Left ventricle myocardium inferior (tissue), 1 donor: Measurements from ENCODE around the gene S100G. TPM values are rescaled to one million over a fixed set of nuclear protein-coding genes. Genes with fewer than 3 reads are reported as not detected.

ENCODE experiments used
- DNase-seq: peaks from one replicate; pipeline ENCODE4 v3.0.0-alpha.2; 2020
- H3K27ac ChIP-seq: fragments of 200-600 bp; replicated peaks from 2 replicates; pipeline ENCODE4 v1.8.0; 2021
- H3K27me3 ChIP-seq: fragments of 200-600 bp; 2 replicates; pipeline ENCODE4 v1.8.0; 2021; ENCODE audit warnings: low read depth
- H3K36me3 ChIP-seq: fragments of 200-600 bp; 2 replicates; pipeline ENCODE4 v1.8.0; 2021
- H3K4me1 ChIP-seq: fragments of 200-600 bp; 2 replicates; pipeline ENCODE4 v1.8.0; 2021
- H3K4me3 ChIP-seq: fragments of 200-600 bp; 2 replicates; pipeline ENCODE4 v1.8.0; 2021; ENCODE audit warnings: mild to moderate bottlenecking, moderate library complexity
- H3K9me3 ChIP-seq: fragments of 200-600 bp; replicated peaks from 2 replicates; pipeline ENCODE4 v1.8.0; 2021
- CTCF ChIP-seq: fragments of 200-600 bp; IDR thresholded peaks from 2 replicates; pipeline ENCODE4 v1.8.0; 2021; ENCODE audit warnings: antibody characterized with exemption, mild to moderate bottlenecking, borderline replicate concordance
- intact Hi-C: fragments of 100-400 bp; cut with micrococcal nuclease; formaldehyde crosslinking; loops from one replicate; pipeline ENCODE4 v1.11.0; 2022
- total RNA-seq: library from RNA; stranded (reverse); fragmentation: NEBNext Ultra II Directional; extraction: Animal tissue kit (Norgen Biotek cat#: 25700); gene quantifications from one replicate; pipeline ENCODE4 v1.2.1, GENCODE V29; 2021
- donor health status: DM: no; HTN: yes; CAD: no; lungs with severe emphysema.

The S100G gene
- total RNA-seq, 1 donor from 2014 or later = not detected

GRCh38 chrX:16661495-16661894 is 11.5 kb downstream of the S100G start:
- intact Hi-C loops = no loop called here
- Histone ChIP-seq H3K9me3 (no peaks in the 10 kb centered on the region), H3K27me3 (no peaks in the 10 kb centered on the region), H3K36me3 (no peaks in the 10 kb centered on the region), H3K4me1 (no peaks in the 10 kb centered on the region), H3K27ac (no peak overlapping the region), H3K4me3 (no peak overlapping the region)
- no peak for DNase-seq
- no peak for TF ChIP-seq CTCF

GRCh38 chrX:16662402-16662801 is 12.4 kb downstream of the S100G start:
- Histone ChIP-seq H3K4me1 (no peaks in the 10 kb centered on the region), H3K9me3 (no peaks in the 10 kb centered on the region), H3K4me3 (no peak overlapping the region), H3K27me3 (no peaks in the 10 kb centered on the region), H3K36me3 (no peaks in the 10 kb centered on the region), H3K27ac (no peak overlapping the region)
- TF ChIP-seq CTCF = no peak
- intact Hi-C loops = no loop called here
- DNase-seq = no peak

- H3K9me3 ChIP-seq = no peaks in the 10 kb centered on the region
Measured at GRCh38 chrX:16664074-16664473, 14.1 kb downstream of the S100G start.

GRCh38 chrX:16664626-16665025 is 14.7 kb downstream of the S100G start:
- Histone ChIP-seq H3K27ac (no peak overlapping the region), H3K9me3 (no peaks in the 10 kb centered on the region), H3K36me3 (no peaks in the 10 kb centered on the region), H3K4me1 (no peaks in the 10 kb centered on the region), H3K4me3 (no peak overlapping the region), H3K27me3 (no peaks in the 10 kb centered on the region)
- no peak for TF ChIP-seq CTCF
- intact Hi-C loops = no loop called here
- DNase-seq = no peak

More at GRCh38 chrX:16664074-16664473, 14.1 kb downstream of the S100G start:
- Histone ChIP-seq H3K27ac (no peak overlapping the region), H3K4me3 (no peak overlapping the region), H3K36me3 (no peaks in the 10 kb centered on the region), H3K27me3 (no peaks in the 10 kb centered on the region), H3K4me1 (no peaks in the 10 kb centered on the region)
- intact Hi-C loops = no loop called here
- peak; percentile 33 for TF ChIP-seq CTCF
- no peak for DNase-seq

- Histone ChIP-seq H3K4me1 (no peaks in the 10 kb centered on the region), H3K36me3 (no peaks in the 10 kb centered on the region), H3K27me3 (no peaks in the 10 kb centered on the region), H3K27ac (no peak overlapping the region), H3K9me3 (no peaks in the 10 kb centered on the region), H3K4me3 (no peak overlapping the region)
- intact Hi-C loops = no loop called here
- DNase-seq = no peak
- no peak for TF ChIP-seq CTCF
Measured at GRCh38 chrX:16665089-16665488, 15.1 kb downstream of the S100G start.

GRCh38 chrX:16666541-16666940 is 16.6 kb downstream of the S100G start:
- Histone ChIP-seq H3K4me3 (no peak overlapping the region), H3K27ac (no peak overlapping the region), H3K9me3 (no peaks in the 10 kb centered on the region), H3K4me1 (no peaks in the 10 kb centered on the region), H3K27me3 (no peaks in the 10 kb centered on the region), H3K36me3 (no peaks in the 10 kb centered on the region)
- TF ChIP-seq CTCF = no peak
- intact Hi-C loops = no loop called here
- DNase-seq = no peak
